ENCODE measurements around the gene RBX1.

RBX1 gene

GRCh38 chr22:40920526-40920925, 30.7 kb upstream of the RBX1 start:
- no peak overlapping the region for H3K27ac ChIP-seq
- TF ChIP-seq, protein P1, sequence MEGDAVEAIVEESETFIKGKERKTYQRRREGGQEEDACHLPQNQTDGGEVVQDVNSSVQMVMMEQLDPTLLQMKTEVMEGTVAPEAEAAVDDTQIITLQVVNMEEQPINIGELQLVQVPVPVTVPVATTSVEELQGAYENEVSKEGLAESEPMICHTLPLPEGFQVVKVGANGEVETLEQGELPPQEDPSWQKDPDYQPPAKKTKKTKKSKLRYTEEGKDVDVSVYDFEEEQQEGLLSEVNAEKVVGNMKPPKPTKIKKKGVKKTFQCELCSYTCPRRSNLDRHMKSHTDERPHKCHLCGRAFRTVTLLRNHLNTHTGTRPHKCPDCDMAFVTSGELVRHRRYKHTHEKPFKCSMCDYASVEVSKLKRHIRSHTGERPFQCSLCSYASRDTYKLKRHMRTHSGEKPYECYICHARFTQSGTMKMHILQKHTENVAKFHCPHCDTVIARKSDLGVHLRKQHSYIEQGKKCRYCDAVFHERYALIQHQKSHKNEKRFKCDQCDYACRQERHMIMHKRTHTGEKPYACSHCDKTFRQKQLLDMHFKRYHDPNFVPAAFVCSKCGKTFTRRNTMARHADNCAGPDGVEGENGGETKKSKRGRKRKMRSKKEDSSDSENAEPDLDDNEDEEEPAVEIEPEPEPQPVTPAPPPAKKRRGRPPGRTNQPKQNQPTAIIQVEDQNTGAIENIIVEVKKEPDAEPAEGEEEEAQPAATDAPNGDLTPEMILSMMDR (IDR thresholded peaks at IDR 0.05; ENCODE audit: low read depth, low read length) = no peak
- DNase-seq = no peak
- H3K4me3 ChIP-seq (ENCODE audit: low read depth, low read length) = no peak overlapping the region
- peaks cover 35% of the 10 kb centered on the region for H3K36me3 ChIP-seq
- no peaks in the 10 kb centered on the region for H3K27me3 ChIP-seq (ENCODE audit: insufficient read depth, low read depth, severe bottlenecking)
- no peaks in the 10 kb centered on the region for H3K9me3 ChIP-seq (ENCODE audit: severe bottlenecking)

GRCh38 chr22:40922484-40923303, 28.5 kb upstream of the RBX1 start:
- TF ChIP-seq, protein P1 (IDR thresholded peaks at IDR 0.05; ENCODE audit: low read depth, low read length) = peak; percentile 38; the same call in 1 of the 2 replicates
- H3K27ac ChIP-seq = no peak overlapping the region
- no peak overlapping the region for H3K4me3 ChIP-seq (ENCODE audit: low read depth, low read length)
- H3K9me3 ChIP-seq (ENCODE audit: severe bottlenecking) = no peaks in the 10 kb centered on the region
- no peak for DNase-seq
- H3K36me3 ChIP-seq = peaks cover 38% of the 10 kb centered on the region
- H3K27me3 ChIP-seq (ENCODE audit: insufficient read depth, low read depth, severe bottlenecking) = no peaks in the 10 kb centered on the region

GRCh38 chr22:40928657-40929056, 22.5 kb upstream of the RBX1 start:
- TF ChIP-seq, protein P1 (IDR thresholded peaks at IDR 0.05; ENCODE audit: low read depth, low read length) = no peak
- H3K4me3 ChIP-seq (ENCODE audit: low read depth, low read length) = no peak overlapping the region
- peaks cover 27% of the 10 kb centered on the region for H3K36me3 ChIP-seq
- H3K27me3 ChIP-seq (ENCODE audit: insufficient read depth, low read depth, severe bottlenecking) = no peaks in the 10 kb centered on the region
- H3K27ac ChIP-seq = no peak overlapping the region
- no peak for DNase-seq
- H3K9me3 ChIP-seq (ENCODE audit: severe bottlenecking) = no peaks in the 10 kb centered on the region

- H3K27ac ChIP-seq = no peak overlapping the region
- DNase-seq = no peak
- no peaks in the 10 kb centered on the region for H3K27me3 ChIP-seq (ENCODE audit: insufficient read depth, low read depth, severe bottlenecking)
- H3K9me3 ChIP-seq (ENCODE audit: severe bottlenecking) = no peaks in the 10 kb centered on the region
- TF ChIP-seq, protein P1 (IDR thresholded peaks at IDR 0.05; ENCODE audit: low read depth, low read length) = no peak
- H3K4me3 ChIP-seq (ENCODE audit: low read depth, low read length) = no peak overlapping the region
- H3K36me3 ChIP-seq = peaks cover 5% of the 10 kb centered on the region; the same call in 1 of the 2 replicates
Measured at GRCh38 chr22:40932396-40932795, 18.8 kb upstream of the RBX1 start.

DNA sequence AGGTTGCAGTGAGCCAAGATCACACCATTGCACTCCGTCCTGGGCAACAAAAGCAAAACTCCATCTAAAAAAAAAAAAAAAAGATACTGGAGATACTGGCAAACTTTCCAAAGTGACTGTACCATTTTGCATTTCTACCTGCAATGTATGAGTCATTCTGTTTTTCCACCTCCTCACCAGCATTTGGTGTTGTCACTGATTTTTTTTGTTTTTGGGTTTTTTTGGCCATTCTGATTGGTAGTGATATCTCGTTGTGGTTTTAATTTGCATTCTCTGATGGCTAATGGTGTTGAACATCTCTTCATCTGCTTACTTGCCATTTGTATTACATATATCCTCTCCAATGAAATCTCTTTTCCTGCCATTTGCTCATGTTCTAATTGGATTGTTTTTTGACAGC, 12.0 kb upstream of the RBX1 start:
- DNase-seq = no peak

More for the DNA sequence above, 12.0 kb upstream of the RBX1 start:
- Histone ChIP-seq H3K4me3 (ENCODE audit: low read depth, low read length) (no peak overlapping the region), H3K36me3 (no peaks in the 10 kb centered on the region), H3K27ac (no peak overlapping the region), H3K27me3 (ENCODE audit: insufficient read depth, low read depth, severe bottlenecking) (no peaks in the 10 kb centered on the region), H3K9me3 (ENCODE audit: severe bottlenecking) (no peaks in the 10 kb centered on the region)
- TF ChIP-seq, protein P1 (IDR thresholded peaks at IDR 0.05; ENCODE audit: low read depth, low read length) = no peak
